ENCODE results near the gene CAMTA1. TPM values are rescaled to one million over a fixed set of nuclear protein-coding genes. Genes with fewer than 3 reads are reported as not detected.
A peak's percentile ranks its signal among the peaks of the same experiment; 100 is the strongest.
"Not testable (repeated sequence)": the region's sequence is repeated elsewhere in the genome, so short reads cannot be mapped to it uniquely, and the experiment has no call there.

The CAMTA1 gene
- total RNA-seq, 1 donor from 2014 or later, result 51.8 TPM

DNA sequence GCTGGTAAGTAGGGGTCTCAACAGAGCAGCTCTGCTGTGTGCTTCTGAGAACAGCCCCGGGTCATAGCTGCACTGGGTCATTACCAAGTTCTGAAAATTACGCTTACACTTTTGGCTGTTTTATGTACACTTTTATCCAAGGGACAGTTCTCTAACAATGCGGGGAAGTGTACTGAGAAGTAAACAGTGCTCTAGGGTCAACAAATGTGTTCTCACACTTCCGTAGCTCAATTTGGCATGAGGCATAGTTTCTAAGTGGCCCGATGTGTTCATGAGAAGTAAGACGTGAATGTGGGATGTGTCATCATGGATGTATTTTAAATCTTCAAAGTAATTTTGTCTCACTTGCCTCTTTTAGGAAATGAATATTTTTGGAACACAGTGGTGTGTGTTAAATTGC is 975.0 kb downstream of the CAMTA1 start:
- DNase-seq (ENCODE audit: low spot score), result no peak

GRCh38 chr1:7761103-7761502 is 975.8 kb downstream of the CAMTA1 start:
- no peak for DNase-seq (ENCODE audit: low spot score)

GRCh38 chr1:7767176-7767575 is 981.9 kb downstream of the CAMTA1 start:
- DNase-seq (ENCODE audit: low spot score), result no peak

DNA sequence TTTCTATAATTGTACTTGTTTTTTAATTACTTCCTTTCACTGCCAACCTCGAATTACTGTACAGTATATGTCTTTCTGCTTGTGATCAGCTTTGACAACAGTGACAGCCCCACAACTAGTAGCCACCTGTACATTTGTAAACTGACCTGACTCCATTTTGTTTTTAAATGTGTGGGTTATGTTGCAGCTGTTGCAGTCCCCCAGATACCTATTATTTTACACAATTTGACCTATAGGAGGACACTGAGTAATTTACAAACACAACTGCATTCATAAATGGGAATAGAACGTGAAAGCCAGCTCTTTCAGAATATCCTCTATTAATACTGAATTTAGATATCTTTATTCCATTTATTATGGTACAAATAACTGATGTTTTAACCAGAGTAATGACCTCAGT is 983.3 kb downstream of the CAMTA1 start:
- no peak for DNase-seq (ENCODE audit: low spot score)

DNA sequence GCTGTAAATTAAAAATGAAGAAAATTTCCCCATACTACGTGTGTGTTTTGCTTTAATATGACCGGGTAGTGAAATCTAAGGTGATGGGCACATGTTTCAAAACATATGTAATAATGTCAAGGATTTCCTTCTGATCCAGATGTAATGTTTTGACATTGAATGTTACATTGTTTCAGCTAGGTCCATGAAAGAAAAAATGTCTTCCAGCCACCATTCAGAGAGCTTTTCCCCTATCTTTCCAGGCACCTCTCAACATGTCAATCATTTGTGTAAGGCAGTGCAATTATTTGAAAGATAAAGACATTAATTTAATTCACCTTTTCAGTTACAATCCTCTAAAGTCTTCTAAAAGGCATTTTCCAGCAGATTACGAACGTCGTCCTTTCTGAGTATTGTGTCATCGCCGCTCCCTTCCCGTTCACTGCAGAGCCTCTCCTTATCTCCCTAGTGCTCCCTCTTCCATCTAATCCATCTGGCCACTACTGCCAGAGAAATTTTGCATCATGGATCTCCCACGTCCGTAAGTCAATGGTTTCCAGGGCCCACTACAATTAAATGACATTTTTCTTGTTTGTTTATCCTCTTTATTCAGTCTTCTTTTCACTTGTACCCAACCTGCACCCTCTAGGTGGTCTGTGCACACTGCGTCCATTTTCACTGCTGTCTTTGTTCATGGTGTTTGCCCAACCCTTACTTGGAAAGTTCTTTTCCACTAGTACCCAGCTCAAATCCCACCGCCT is 984.6 kb downstream of the CAMTA1 start:
- DNase-seq (ENCODE audit: low spot score), result no peak

- no peak for DNase-seq (ENCODE audit: low spot score)
These were observed 985.4 kb downstream of the CAMTA1 start for GRCh38 chr1:7770669-7770996.

- DNase-seq (ENCODE audit: low spot score), result peak; percentile 99
These were observed 986.0 kb downstream of the CAMTA1 start, which contains the start of gene VAMP3 for GRCh38 chr1:7770997-7771822. VAMP3 (plus strand) TSS chr1:7771296; CDS start chr1:7771384, 88 bp downstream.

GRCh38 chr1:7771823-7772299 is 986.6 kb downstream of the CAMTA1 start:
- no peak for DNase-seq (ENCODE audit: low spot score)

DNA sequence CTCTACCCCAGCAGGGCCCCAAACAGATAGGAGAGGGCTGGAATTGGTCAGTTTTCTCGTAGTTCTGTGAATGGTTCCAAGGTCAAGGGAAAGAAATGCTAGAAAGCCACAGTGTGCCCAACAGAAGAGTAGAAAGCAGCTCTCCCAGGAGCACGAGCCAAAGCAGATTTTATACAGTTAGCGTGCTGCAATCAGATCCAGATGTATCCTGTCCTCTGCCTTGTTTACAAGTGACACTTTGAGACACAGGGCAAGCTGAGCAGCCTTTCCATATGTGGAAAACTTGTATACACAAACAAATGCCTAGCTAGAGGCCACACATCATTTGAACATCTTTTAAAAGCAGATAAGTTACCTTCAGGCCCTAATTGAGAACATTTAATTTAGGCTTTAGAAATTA is 992.3 kb downstream of the CAMTA1 start:
- DNase-seq (ENCODE audit: low spot score), result no peak

- DNase-seq (ENCODE audit: low spot score), result no peak
These were observed 992.9 kb downstream of the CAMTA1 start for GRCh38 chr1:7778133-7778628.

DNA sequence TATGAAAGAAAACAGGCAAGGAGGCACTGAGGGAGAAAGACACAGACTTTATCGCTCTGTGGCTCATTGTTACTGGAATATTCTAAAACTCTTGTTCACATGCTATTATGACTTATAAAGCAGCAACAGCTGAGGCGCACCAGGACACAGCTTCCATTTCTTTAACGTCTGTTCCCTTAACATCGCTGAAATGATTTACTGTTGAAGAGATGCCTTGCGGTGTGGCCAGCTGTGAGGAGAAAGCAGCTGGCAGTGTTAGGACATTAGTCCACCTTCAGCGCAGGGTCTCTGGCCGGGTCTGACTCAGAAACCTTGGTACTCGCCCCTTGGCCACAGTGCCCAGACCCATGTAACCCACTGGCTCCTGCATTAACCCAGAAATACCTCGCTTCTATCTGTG is 995.7 kb downstream of the CAMTA1 start:
- no peak for DNase-seq (ENCODE audit: low spot score)

DNA sequence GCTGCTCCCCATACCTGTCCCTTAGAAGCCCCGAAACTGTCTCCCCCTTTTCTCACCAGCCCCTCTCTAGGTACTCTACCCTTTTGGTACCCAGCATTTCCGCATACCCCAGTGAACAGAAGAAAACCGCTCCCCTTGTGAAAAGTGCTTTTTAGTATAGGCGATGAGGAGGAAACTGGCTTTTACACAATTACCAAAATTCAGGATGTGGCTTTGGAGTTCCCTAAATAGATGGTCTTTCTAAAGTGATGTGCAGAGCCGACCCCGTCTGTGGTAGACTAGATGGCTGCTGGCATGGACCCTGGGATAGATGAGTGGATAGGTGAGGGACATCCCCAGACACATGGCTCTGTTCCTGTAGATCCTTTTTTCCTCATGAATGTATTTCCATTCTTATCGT is 996.2 kb downstream of the CAMTA1 start:
- no peak for DNase-seq (ENCODE audit: low spot score)

GRCh38 chr1:7781923-7782495 is 996.8 kb downstream of the CAMTA1 start:
- no peak for DNase-seq (ENCODE audit: low spot score)

GRCh38 chr1:7783178-7783711 is 998.0 kb downstream of the CAMTA1 start:
- DNase-seq (ENCODE audit: low spot score), result peak; percentile 91

DNA sequence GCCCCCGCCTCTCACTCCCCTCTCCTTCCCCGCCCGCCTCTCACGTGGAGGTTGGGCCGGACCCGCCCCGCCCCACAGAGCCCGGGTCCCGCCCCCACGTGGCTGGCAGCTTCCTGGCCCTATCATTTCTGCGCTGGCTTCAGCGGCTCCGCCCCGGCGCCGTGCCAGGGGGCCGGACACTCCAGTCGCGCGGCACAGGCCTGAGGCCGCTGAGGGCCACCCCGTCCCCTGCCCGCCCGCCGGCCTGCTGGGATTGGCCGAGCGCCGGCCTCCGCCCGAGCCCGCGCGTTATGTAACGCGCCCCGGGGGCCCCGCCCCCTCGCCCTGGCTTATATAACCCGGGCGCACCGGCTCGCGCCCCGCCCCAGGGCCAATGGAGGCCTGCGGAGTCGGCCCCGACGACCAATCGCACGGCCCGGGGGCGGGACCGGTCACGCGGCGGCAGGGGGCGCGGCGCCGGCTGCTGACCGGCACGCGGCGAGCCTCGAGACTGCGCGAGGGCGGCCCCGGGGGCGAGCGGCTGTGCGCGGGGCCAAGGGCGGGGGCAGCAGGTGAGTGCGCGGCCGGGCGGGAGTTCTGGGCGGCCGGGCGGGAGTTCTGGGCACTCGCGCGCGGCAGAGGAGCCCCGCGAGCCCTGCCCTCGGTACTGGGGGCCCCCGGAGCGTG is 998.7 kb downstream of the CAMTA1 start, which contains the start of gene PER3:
Gene PER3 (plus strand): TSS at position 466 of the 666 bp plus-strand sequence. CDS start 587 bp downstream, outside the sequence.
- DNase-seq (ENCODE audit: low spot score), result peak; percentile 99

DNA sequence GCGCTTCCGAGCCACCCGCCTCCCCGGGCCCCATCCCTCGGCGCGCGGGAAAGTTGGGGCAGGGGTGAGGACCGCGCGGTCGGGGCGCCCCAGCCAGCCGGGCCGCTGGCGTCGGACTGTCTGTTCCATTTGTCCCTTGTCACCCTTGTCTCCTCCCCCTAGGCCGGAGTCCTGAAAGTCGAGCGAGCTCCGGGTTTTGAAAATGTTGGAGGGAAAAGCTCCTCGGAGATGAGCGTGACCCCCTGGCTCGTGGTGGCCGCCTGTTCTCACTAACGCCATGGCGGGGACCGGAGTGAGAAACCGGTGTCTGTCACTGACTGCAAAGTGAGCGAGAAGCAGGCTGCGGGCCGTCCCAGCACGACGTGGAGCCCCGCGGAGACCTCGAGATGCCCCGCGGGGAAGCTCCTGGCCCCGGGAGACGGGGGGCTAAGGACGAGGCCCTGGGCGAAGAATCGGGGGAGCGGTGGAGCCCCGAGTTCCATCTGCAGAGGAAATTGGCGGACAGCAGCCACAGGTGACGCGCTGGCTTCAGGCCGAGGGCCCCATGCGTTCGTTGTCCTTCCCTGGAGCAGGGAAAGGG is 999.3 kb downstream of the CAMTA1 start:
- no peak for DNase-seq (ENCODE audit: low spot score)

DNA sequence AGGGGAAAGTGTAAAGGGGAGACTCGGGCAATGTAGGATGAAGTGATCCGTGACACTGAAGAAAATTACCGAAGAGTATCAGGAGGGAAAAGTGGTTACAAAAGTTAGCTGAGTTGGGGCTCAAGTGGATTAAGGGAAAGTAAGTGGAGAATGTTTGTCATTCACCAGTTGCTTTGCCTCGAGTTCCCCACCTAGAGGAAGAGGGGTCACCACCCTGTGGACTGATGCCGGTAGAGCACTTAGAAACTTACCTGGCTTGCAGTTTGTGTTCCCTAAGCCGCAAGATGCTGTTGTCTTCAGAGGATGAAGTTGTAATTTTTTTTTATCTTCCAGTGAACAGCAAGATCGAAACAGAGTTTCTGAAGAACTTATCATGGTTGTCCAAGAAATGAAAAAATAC is 999.9 kb downstream of the CAMTA1 start:
- DNase-seq (ENCODE audit: low spot score), result no peak

DNA sequence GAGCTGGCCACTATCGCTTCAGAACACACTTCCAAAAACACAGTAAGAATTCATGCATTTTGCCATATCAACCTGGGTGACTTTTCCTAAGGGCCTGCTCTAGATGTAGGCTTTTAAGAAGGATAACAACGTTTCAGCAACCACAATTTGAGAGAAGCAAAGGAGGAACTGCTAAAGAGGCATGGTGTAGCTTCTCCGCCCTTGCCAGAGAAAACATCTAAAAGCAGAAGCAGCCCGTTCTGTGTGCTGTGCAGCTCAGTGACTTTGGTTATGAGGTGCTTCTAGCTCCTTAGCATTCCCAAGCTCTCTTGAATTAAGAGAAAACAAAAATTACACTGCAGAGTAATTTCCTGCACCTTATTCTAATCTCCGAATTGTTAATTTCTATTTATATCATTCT is 1001.5 kb downstream of the CAMTA1 start:
- DNase-seq (ENCODE audit: low spot score), result no peak

- DNase-seq (ENCODE audit: low spot score), result no peak
These were observed 1004.6 kb downstream of the CAMTA1 start for GRCh38 chr1:7789828-7790227.

- DNase-seq (ENCODE audit: low spot score), result not testable (repeated sequence)
These were observed 1005.8 kb downstream of the CAMTA1 start for GRCh38 chr1:7791027-7791426.

GRCh38 chr1:7795406-7795805 is 1010.2 kb downstream of the CAMTA1 start:
- DNase-seq (ENCODE audit: low spot score), result no peak

Measured in mesenteric fat pad (tissue), 1 donor.